ENCODE measurements around the gene OLA1. TPM values are rescaled to one million over a fixed set of nuclear protein-coding genes. Genes with fewer than 3 reads are reported as not detected.

OLA1 gene
- polyA plus RNA-seq, 1 of the 3 experiments (the other 2 are of a cell fraction): 46.9 TPM

DNA sequence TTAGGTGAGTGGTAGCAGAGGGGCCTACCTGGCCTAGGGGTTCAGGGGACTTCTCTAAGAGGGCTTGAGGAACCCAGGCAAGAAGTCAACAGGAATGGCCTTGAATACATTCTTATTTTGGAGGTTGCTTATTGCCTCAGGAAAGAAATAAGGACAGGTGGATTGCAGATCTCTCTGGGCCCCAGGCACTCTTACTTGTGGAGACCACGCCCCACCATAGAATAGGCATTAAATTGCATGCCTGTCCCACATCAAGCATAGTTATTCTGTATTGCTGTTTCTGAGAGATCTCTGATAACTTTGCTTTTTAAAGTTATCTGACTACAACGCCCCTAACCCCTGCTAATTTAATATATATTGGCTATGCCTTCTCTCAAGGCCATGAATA lies 215.2 kb downstream of the OLA1 start:
- Histone ChIP-seq H3K4me1 (ENCODE audit: control insufficient read depth in 1 of 2, insufficient read depth in 2 of 2, low read depth in 1 of 2, low read length in 1 of 2) (peaks cover 2 to 14% of the 10 kb centered on the region in 2 experiments; a peak in 2 of 4 replicates), H3K4me2 (no peak overlapping the region), H3K36me3 (replicated peaks in 1 of 2; ENCODE audit: control insufficient read depth in 1 of 2, insufficient read depth in 2 of 2, low read length in 1 of 2) (no peaks in the 10 kb centered on the region), H3K9me3 (no peaks in the 10 kb centered on the region), H3K4me3 (ENCODE audit: low read depth in 2 of 2, low read length in 1 of 2) (no peak overlapping the region), H3K9me2 (no peaks in the 10 kb centered on the region), H3K27ac (ENCODE audit: low read depth in 2 of 2, low read length in 1 of 2) (no peak overlapping the region), H3K9ac (no peak overlapping the region), H2AFZ (ENCODE audit: low read depth) (no peak overlapping the region), H3K27me3 (ENCODE audit: insufficient read depth) (no peaks in the 10 kb centered on the region), H4K20me1 (ENCODE audit: insufficient read depth) (no peaks in the 10 kb centered on the region), H3K79me2 (ENCODE audit: insufficient read depth) (no peaks in the 10 kb centered on the region), H3F3A (replicated peaks; ENCODE audit: insufficient read depth) (peaks cover 4% of the 10 kb centered on the region)
- 63% methylated on average over 2 of the region's 2 CpGs for WGBS (ENCODE audit: low lambda C conversion rate)
- ChIA-PET POLR2A (no interaction called here), CTCF (no interaction called here)
- DNase-seq: no peak
- TF ChIP-seq USF1 (IDR thresholded peaks at IDR 0.05; ENCODE audit: borderline replicate concordance, low read depth) (no peak), GATA2 (CRISPR knock-in tag; IDR thresholded peaks at IDR 0.05) (no peak), MXI1 (IDR thresholded peaks at IDR 0.05; ENCODE audit: low read depth, low read length) (no peak)

GRCh38 chr2:174031226-174031625 lies 217.1 kb downstream of the OLA1 start:
- Histone ChIP-seq H3K9ac (no peak overlapping the region), H3K4me3 (ENCODE audit: low read depth in 2 of 2, low read length in 1 of 2) (no peak overlapping the region), H3K36me3 (replicated peaks in 1 of 2; ENCODE audit: control insufficient read depth in 1 of 2, insufficient read depth in 2 of 2, low read length in 1 of 2) (no peaks in the 10 kb centered on the region), H3K27me3 (ENCODE audit: insufficient read depth) (no peaks in the 10 kb centered on the region), H3K4me2 (no peak overlapping the region), H3K27ac (ENCODE audit: low read depth in 2 of 2, low read length in 1 of 2) (no peak overlapping the region), H3K9me3 (no peaks in the 10 kb centered on the region), H2AFZ (ENCODE audit: low read depth) (no peak overlapping the region), H3F3A (replicated peaks; ENCODE audit: insufficient read depth) (peaks cover 4% of the 10 kb centered on the region), H4K20me1 (ENCODE audit: insufficient read depth) (no peaks in the 10 kb centered on the region), H3K79me2 (ENCODE audit: insufficient read depth) (no peaks in the 10 kb centered on the region), H3K9me2 (no peaks in the 10 kb centered on the region), H3K4me1 (ENCODE audit: control insufficient read depth in 1 of 2, insufficient read depth in 2 of 2, low read depth in 1 of 2, low read length in 1 of 2) (peaks cover 5 to 9% of the 10 kb centered on the region in 2 experiments; a peak in 2 of 4 replicates)
- no peak for DNase-seq
- ChIA-PET CTCF (no interaction called here), POLR2A (no interaction called here)
- TF ChIP-seq FOXM1 (IDR thresholded peaks at IDR 0.05; ENCODE audit: low read depth) (no peak), REST (IDR thresholded peaks at IDR 0.05; ENCODE audit: low read depth, low read length) (no peak), CHD2 (IDR thresholded peaks at IDR 0.05; ENCODE audit: low read length, partially characterized antibody) (no peak), NFIC (IDR thresholded peaks at IDR 0.05; ENCODE audit: borderline replicate concordance) (no peak), FOXJ3 (CRISPR knock-in tag; IDR thresholded peaks at IDR 0.05) (no peak), JUND (IDR thresholded peaks at IDR 0.05) (no peak), RAD21 (IDR thresholded peaks at IDR 0.05; ENCODE audit: low read length) (no peak), YY1 (IDR thresholded peaks at IDR 0.05; ENCODE audit: low read depth) (no peak), FOSL2 (IDR thresholded peaks at IDR 0.05; ENCODE audit: borderline replicate concordance, low read depth) (no peak)
- TF ChIP-seq, protein P1, sequence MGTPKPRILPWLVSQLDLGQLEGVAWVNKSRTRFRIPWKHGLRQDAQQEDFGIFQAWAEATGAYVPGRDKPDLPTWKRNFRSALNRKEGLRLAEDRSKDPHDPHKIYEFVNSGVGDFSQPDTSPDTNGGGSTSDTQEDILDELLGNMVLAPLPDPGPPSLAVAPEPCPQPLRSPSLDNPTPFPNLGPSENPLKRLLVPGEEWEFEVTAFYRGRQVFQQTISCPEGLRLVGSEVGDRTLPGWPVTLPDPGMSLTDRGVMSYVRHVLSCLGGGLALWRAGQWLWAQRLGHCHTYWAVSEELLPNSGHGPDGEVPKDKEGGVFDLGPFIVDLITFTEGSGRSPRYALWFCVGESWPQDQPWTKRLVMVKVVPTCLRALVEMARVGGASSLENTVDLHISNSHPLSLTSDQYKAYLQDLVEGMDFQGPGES (IDR thresholded peaks at IDR 0.05; ENCODE audit: low read depth, low read length): no peak
- TF ChIP-seq, protein P2, sequence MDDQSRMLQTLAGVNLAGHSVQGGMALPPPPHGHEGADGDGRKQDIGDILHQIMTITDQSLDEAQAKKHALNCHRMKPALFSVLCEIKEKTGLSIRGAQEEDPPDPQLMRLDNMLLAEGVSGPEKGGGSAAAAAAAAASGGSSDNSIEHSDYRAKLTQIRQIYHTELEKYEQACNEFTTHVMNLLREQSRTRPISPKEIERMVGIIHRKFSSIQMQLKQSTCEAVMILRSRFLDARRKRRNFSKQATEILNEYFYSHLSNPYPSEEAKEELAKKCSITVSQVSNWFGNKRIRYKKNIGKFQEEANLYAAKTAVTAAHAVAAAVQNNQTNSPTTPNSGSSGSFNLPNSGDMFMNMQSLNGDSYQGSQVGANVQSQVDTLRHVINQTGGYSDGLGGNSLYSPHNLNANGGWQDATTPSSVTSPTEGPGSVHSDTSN (IDR thresholded peaks at IDR 0.05): no peak
- WGBS (ENCODE audit: low lambda C conversion rate): 96% methylated on average over 3 of the region's 3 CpGs
